Right atrium auricular region (tissue), 2 donors: ENCODE data around the gene DNMBP. TPM values are rescaled to one million over a fixed set of nuclear protein-coding genes. Genes with fewer than 3 reads are reported as not detected.

Experiments
- DNase-seq: peaks from one replicate; pipeline ENCODE4 v3.0.0-alpha.2; 2019; ENCODE audit warnings: low spot score
- H3K27ac ChIP-seq, 2 donors: fragments of 200-600 bp; sonication (generic); 1 replicate in 1 of 2; 2 replicates in 1 of 2; pipeline ENCODE4 v1.5.1; 2016 to 2019
- H3K27me3 ChIP-seq, 2 donors: fragments of 200-600 bp; sonication (generic); one replicate each; pipeline versions ENCODE4 v1.5.1 to v1.6.0; 2017 to 2019
- H3K36me3 ChIP-seq: fragments of 200-600 bp; sonication (generic); one replicate; pipeline ENCODE4 v1.5.1; 2016
- H3K4me1 ChIP-seq, 2 donors: fragments of 200-600 bp; sonication (generic); one replicate each; pipeline versions ENCODE4 v1.5.1 to v1.6.0; 2017 to 2019
- H3K4me3 ChIP-seq, 2 donors: fragments of 200-600 bp; sonication (generic); 1 replicate in 1 of 2; 2 replicates in 1 of 2; pipeline ENCODE4 v1.5.1; 2017 to 2019; ENCODE audit warnings: mild to moderate bottlenecking in 1 of 2, moderate library complexity in 1 of 2
- H3K9me3 ChIP-seq, 2 donors: fragments of 200-600 bp; sonication (generic); one replicate each; pipeline ENCODE4 v1.5.1; 2019
- CTCF ChIP-seq, 2 donors: fragments of 200-600 bp; sonication (generic); IDR thresholded peaks; one replicate each; pipeline ENCODE4 v1.5.1; 2019; ENCODE audit warnings: antibody characterized with exemption in 2 of 2
- total RNA-seq, 2 donors: library from RNA; depleted of rRNA; stranded (reverse); fragments of >200 nt; gene quantifications; one replicate each; pipeline ENCODE4 v1.1.0, GENCODE V29; 2016

The DNMBP gene
- total RNA-seq, 2 donors from 2014 or later = 5.8 to 8.2 TPM

DNA sequence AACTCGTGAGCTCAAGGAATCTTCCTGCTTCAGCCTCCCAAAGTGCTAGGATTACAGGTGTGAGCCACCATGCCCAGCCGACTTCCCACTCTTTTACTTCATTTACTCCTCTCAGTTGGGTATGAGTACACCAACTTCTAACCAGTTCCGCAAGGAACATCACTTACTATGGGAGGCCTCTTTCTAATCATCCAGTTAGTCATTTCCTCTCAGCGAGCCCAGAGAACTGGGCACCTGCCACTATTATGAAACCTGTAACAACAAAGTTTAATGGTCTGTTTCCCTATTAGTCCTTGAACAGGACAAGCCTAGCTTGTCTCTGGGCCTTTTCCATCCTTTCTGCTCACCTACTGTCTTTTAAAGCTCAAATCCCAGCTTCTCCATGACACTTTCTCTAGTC is 88.8 kb downstream of the DNMBP start:
- H3K9me3 ChIP-seq = no peaks in the 10 kb centered on the region
- H3K27me3 ChIP-seq = no peaks in the 10 kb centered on the region
- H3K4me3 ChIP-seq = no peak overlapping the region
- peaks cover 0 to 14% of the 10 kb centered on the region in 2 donors for H3K4me1 ChIP-seq
- H3K36me3 ChIP-seq = no peaks in the 10 kb centered on the region
- no peak for DNase-seq
- H3K27ac ChIP-seq = no peak overlapping the region
- TF ChIP-seq CTCF (IDR thresholded peaks at IDR 0.05) = no peak

GRCh38 chr10:99920486-99920885 is 89.3 kb downstream of the DNMBP start:
- Histone ChIP-seq H3K4me1 (peaks cover 0 to 14% of the 10 kb centered on the region in 2 donors), H3K27ac (no peak overlapping the region), H3K4me3 (no peak overlapping the region), H3K27me3 (no peaks in the 10 kb centered on the region), H3K9me3 (no peaks in the 10 kb centered on the region), H3K36me3 (no peaks in the 10 kb centered on the region)
- TF ChIP-seq CTCF (IDR thresholded peaks at IDR 0.05) = no peak
- no peak for DNase-seq

DNA sequence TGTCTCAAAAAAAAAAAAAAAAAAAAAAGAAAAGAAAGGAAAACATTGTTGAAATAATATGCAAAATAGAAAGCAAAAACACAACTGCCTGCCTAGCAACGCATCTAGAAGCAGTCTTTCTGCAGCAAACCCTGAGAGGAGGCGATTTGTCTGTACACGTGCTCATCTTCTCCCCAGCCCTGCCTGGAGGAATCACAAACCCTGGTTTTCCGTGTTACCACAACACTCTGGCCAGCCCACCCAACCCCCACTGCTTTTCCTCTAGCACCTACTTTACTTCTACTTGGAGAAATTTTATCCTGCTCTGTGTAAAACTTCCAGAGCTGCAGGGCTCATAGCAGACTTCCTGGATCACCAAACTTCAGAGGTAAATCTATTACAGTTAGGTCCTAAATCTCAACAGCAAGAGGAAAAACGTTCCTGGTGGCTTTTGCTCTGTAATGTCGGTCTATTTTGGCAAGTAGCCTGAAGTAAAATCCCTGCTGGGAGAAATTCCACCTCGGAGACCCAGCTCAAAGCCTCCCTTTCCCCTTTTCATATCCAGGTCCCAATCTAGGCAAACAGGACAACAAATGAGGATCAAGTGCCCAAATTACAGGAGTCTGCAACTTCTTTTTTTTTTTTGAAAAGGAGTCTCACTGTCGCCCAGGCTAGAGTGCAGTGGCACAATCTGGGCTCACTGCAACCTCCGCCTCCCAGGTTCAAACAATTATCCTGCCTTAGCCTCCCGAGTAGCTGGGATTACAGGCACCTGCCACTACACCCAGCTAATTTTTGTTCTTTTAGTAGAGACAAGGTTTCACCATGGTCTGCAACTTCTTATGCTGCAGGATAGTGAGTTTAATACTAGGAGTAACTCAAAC is 91.6 kb downstream of the DNMBP start:
- H3K27ac ChIP-seq = peak overlapping the region; percentile 4 to 38
- peaks cover 0 to 25% of the 10 kb centered on the region in 2 donors for H3K4me1 ChIP-seq
- H3K27me3 ChIP-seq = no peaks in the 10 kb centered on the region
- no peaks in the 10 kb centered on the region for H3K9me3 ChIP-seq
- no peaks in the 10 kb centered on the region for H3K36me3 ChIP-seq
- DNase-seq = no peak
- peak overlapping the region; percentile 22 to 30 for H3K4me3 ChIP-seq
- no peak for TF ChIP-seq CTCF (IDR thresholded peaks at IDR 0.05)

DNA sequence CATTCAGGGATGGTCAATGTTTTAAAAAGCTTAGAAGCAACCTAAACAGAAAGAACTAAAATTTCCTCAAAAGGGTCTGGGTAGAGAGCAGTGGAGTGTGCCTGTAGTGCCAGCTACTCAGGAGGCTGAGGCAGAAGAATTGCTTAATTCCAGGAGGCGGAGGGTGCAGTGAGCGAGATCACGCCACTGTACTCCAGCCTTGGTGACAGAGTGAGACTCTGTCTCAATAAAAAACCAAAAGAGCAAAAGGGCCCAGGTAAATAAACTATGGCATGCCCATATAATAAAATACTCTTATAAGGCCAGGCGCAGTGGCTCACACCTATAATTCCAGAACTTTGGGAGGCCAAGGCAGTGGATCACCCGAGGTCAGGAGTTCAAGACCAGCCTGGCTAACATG is 93.0 kb downstream of the DNMBP start:
- Histone ChIP-seq H3K9me3 (no peaks in the 10 kb centered on the region), H3K36me3 (no peaks in the 10 kb centered on the region), H3K4me3 (no peak overlapping the region), H3K27ac (no peak overlapping the region), H3K4me1 (peaks cover 0 to 37% of the 10 kb centered on the region in 2 donors), H3K27me3 (no peaks in the 10 kb centered on the region)
- no peak for TF ChIP-seq CTCF (IDR thresholded peaks at IDR 0.05)
- no peak for DNase-seq

DNA sequence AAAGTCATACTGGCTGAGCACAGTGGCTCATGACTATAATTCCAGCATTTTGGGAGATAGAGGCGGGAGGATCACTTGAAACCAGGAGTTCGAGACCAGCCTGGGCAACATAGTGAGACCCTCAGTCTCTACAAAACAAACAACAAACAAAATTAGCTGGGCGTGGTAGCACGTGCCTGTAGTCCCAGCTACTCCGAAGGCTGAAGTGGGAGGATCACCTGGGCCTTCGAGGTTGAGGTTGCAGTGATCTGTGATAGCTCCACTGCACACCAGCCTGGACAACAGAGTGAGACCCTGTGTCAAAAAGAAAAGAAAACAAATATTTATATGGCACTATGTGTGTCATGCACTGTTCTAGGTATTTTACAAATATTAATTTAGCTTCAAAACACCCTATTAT is 94.3 kb downstream of the DNMBP start:
- DNase-seq = no peak
- Histone ChIP-seq H3K27me3 (no peaks in the 10 kb centered on the region), H3K36me3 (no peaks in the 10 kb centered on the region), H3K27ac (no peak overlapping the region), H3K4me1 (peaks cover 0 to 37% of the 10 kb centered on the region in 2 donors), H3K9me3 (no peaks in the 10 kb centered on the region), H3K4me3 (no peak overlapping the region)
- TF ChIP-seq CTCF (IDR thresholded peaks at IDR 0.05) = no peak
